Rectal smooth muscle tissue (tissue), 1 donor: ENCODE data around the gene PARD3.
"Not testable (repeated sequence)": the region's sequence is repeated elsewhere in the genome, so short reads cannot be mapped to it uniquely, and the experiment has no call there.

Experiments
- H3K27ac ChIP-seq: one replicate; pipeline ENCODE4 v1.7.0; 2013; ENCODE audit warnings: low read depth, low read length, inconsistent platforms
- H3K27me3 ChIP-seq: one replicate; pipeline ENCODE4 v1.7.0; 2013; ENCODE audit warnings: low read length; ENCODE audit not compliant: control insufficient read depth, insufficient read depth
- H3K36me3 ChIP-seq: one replicate; pipeline ENCODE4 v1.7.0; 2013; ENCODE audit warnings: low read length; ENCODE audit not compliant: control insufficient read depth, insufficient read depth
- H3K4me1 ChIP-seq: one replicate; pipeline ENCODE4 v1.7.0; 2013; ENCODE audit warnings: low read length; ENCODE audit not compliant: control insufficient read depth, insufficient read depth
- H3K4me3 ChIP-seq: one replicate; pipeline ENCODE4 v1.7.0; 2013; ENCODE audit warnings: low read length
- H3K9ac ChIP-seq: one replicate; pipeline ENCODE4 v1.7.0; 2013; ENCODE audit warnings: low read length

PARD3 gene

GRCh38 chr10:34757181-34757580 lies 57.9 kb downstream of the PARD3 start:
- H3K4me1 ChIP-seq, H3K27ac ChIP-seq, H3K4me3 ChIP-seq, H3K27me3 ChIP-seq, H3K36me3 ChIP-seq, H3K9ac ChIP-seq: not testable (repeated sequence)

GRCh38 chr10:34756584-34756983 lies 58.5 kb downstream of the PARD3 start:
- Histone ChIP-seq H3K4me3 (no peak overlapping the region), H3K36me3 (no peaks in the 10 kb centered on the region), H3K4me1 (peaks cover 2% of the 10 kb centered on the region), H3K27ac (no peak overlapping the region), H3K27me3 (no peaks in the 10 kb centered on the region), H3K9ac (no peak overlapping the region)

- Histone ChIP-seq H3K9ac (no peak overlapping the region), H3K4me1 (peaks cover 5% of the 10 kb centered on the region), H3K4me3 (no peak overlapping the region), H3K36me3 (no peaks in the 10 kb centered on the region), H3K27ac (no peak overlapping the region), H3K27me3 (no peaks in the 10 kb centered on the region)
Measured at GRCh38 chr10:34753014-34753757, 61.9 kb downstream of the PARD3 start.

- H3K27me3 ChIP-seq = no peaks in the 10 kb centered on the region
- H3K9ac ChIP-seq = no peak overlapping the region
- H3K27ac ChIP-seq = no peak overlapping the region
- no peaks in the 10 kb centered on the region for H3K36me3 ChIP-seq
- peaks cover 5% of the 10 kb centered on the region for H3K4me1 ChIP-seq
- no peak overlapping the region for H3K4me3 ChIP-seq
Measured at GRCh38 chr10:34751272-34751671, 63.8 kb downstream of the PARD3 start.

GRCh38 chr10:34750795-34751194 lies 64.3 kb downstream of the PARD3 start:
- H3K4me1 ChIP-seq, H3K4me3 ChIP-seq, H3K27ac ChIP-seq, H3K27me3 ChIP-seq, H3K9ac ChIP-seq, H3K36me3 ChIP-seq: not testable (repeated sequence)

- H3K27ac ChIP-seq = no peak overlapping the region
- no peak overlapping the region for H3K9ac ChIP-seq
- no peak overlapping the region for H3K4me3 ChIP-seq
- no peaks in the 10 kb centered on the region for H3K36me3 ChIP-seq
- no peaks in the 10 kb centered on the region for H3K27me3 ChIP-seq
- peaks cover 10% of the 10 kb centered on the region for H3K4me1 ChIP-seq
Measured at GRCh38 chr10:34748767-34749166, 66.3 kb downstream of the PARD3 start.

GRCh38 chr10:34748357-34748756 lies 66.7 kb downstream of the PARD3 start:
- Histone ChIP-seq H3K9ac (no peak overlapping the region), H3K4me3 (no peak overlapping the region), H3K36me3 (no peaks in the 10 kb centered on the region), H3K27me3 (no peaks in the 10 kb centered on the region), H3K4me1 (peaks cover 14% of the 10 kb centered on the region), H3K27ac (no peak overlapping the region)

GRCh38 chr10:34746094-34746493 lies 69.0 kb downstream of the PARD3 start:
- peaks cover 23% of the 10 kb centered on the region for H3K4me1 ChIP-seq
- H3K27ac ChIP-seq = no peak overlapping the region
- H3K36me3 ChIP-seq = no peaks in the 10 kb centered on the region
- no peaks in the 10 kb centered on the region for H3K27me3 ChIP-seq
- H3K4me3 ChIP-seq = no peak overlapping the region
- H3K9ac ChIP-seq = no peak overlapping the region

GRCh38 chr10:34745244-34745643 lies 69.9 kb downstream of the PARD3 start:
- peaks cover 25% of the 10 kb centered on the region for H3K4me1 ChIP-seq
- H3K27ac ChIP-seq = peak overlapping the region; percentile 75
- H3K4me3 ChIP-seq = no peak overlapping the region
- H3K36me3 ChIP-seq = no peaks in the 10 kb centered on the region
- H3K9ac ChIP-seq = no peak overlapping the region
- no peaks in the 10 kb centered on the region for H3K27me3 ChIP-seq

- H3K4me3 ChIP-seq = no peak overlapping the region
- H3K36me3 ChIP-seq = no peaks in the 10 kb centered on the region
- no peaks in the 10 kb centered on the region for H3K27me3 ChIP-seq
- H3K27ac ChIP-seq = peak overlapping the region; percentile 75
- H3K4me1 ChIP-seq = peaks cover 27% of the 10 kb centered on the region
- H3K9ac ChIP-seq = no peak overlapping the region
Measured at GRCh38 chr10:34744590-34744989, 70.5 kb downstream of the PARD3 start.

GRCh38 chr10:34743814-34744213 lies 71.3 kb downstream of the PARD3 start:
- H3K9ac ChIP-seq = no peak overlapping the region
- H3K27me3 ChIP-seq = no peaks in the 10 kb centered on the region
- H3K27ac ChIP-seq = peak overlapping the region; percentile 91
- no peaks in the 10 kb centered on the region for H3K36me3 ChIP-seq
- H3K4me1 ChIP-seq = peaks cover 31% of the 10 kb centered on the region
- no peak overlapping the region for H3K4me3 ChIP-seq

GRCh38 chr10:34742456-34742855 lies 72.6 kb downstream of the PARD3 start:
- Histone ChIP-seq H3K27me3 (no peaks in the 10 kb centered on the region), H3K27ac (peak overlapping the region; percentile 91), H3K36me3 (no peaks in the 10 kb centered on the region), H3K4me1 (peaks cover 27% of the 10 kb centered on the region), H3K4me3 (no peak overlapping the region), H3K9ac (no peak overlapping the region)

GRCh38 chr10:34741087-34741486 lies 74.0 kb downstream of the PARD3 start:
- not testable (repeated sequence) for H3K9ac ChIP-seq, H3K4me3 ChIP-seq, H3K27me3 ChIP-seq, H3K27ac ChIP-seq, H3K36me3 ChIP-seq
- H3K4me1 ChIP-seq = peaks cover 27% of the 10 kb centered on the region
